CD14-positive monocyte (primary cell): Measurements from ENCODE around the gene BLVRB. TPM values are rescaled to one million over a fixed set of nuclear protein-coding genes. Genes with fewer than 3 reads are reported as not detected.
"Not testable (repeated sequence)": the region's sequence is repeated elsewhere in the genome, so short reads cannot be mapped to it uniquely, and the experiment has no call there.

Experiments used
- DNase-seq, 3 donors: peaks; one replicate each; pipeline ENCODE4 v3.0.0-alpha.2; 2011 to 2022
- H2AFZ ChIP-seq: 2 replicates; pipeline ENCODE4 v1.6.0; 2012; ENCODE audit warnings: mild to moderate bottlenecking, low read depth, low read length, inconsistent platforms; ENCODE audit not compliant: insufficient read depth, poor library complexity, severe bottlenecking
- H3K27ac ChIP-seq, 2 donors: 1 replicate in 1 of 2; 2 replicates in 1 of 2; pipeline ENCODE4 v1.5.1; 2012 to 2013; ENCODE audit warnings: low read length in 2 of 2, control low read depth in 1 of 2, inconsistent platforms in 1 of 2, low read depth in 1 of 2, mild to moderate bottlenecking in 1 of 2
- H3K27me3 ChIP-seq, 2 donors: one replicate each; pipeline versions ENCODE4 v1.6.0 to v1.6.1; 2011 to 2013; ENCODE audit warnings: low read length in 2 of 2; ENCODE audit not compliant: control insufficient read depth in 2 of 2, insufficient read depth in 2 of 2
- H3K36me3 ChIP-seq, 2 donors: replicated peaks in 1 of 2; 1 replicate in 1 of 2; 2 replicates in 1 of 2; pipeline versions ENCODE4 v1.5.1 to v1.6.1; 2012 to 2013; ENCODE audit warnings: low read length in 2 of 2, control low read depth in 1 of 2, inconsistent platforms in 1 of 2, mild to moderate bottlenecking in 1 of 2; ENCODE audit not compliant: insufficient read depth in 2 of 2, control insufficient read depth in 1 of 2
- H3K4me1 ChIP-seq, 2 donors: 1 replicate in 1 of 2; 2 replicates in 1 of 2; pipeline versions ENCODE4 v1.5.1 to v1.6.1; 2012 to 2013; ENCODE audit warnings: low read length in 2 of 2, control low read depth in 1 of 2, inconsistent platforms in 1 of 2, mild to moderate bottlenecking in 1 of 2, moderate library complexity in 1 of 2; ENCODE audit not compliant: insufficient read depth in 2 of 2, control insufficient read depth in 1 of 2
- H3K4me2 ChIP-seq: replicated peaks from 2 replicates; pipeline ENCODE3; 2012; ENCODE audit warnings: low read length, moderate library complexity, mild to moderate bottlenecking; ENCODE audit not compliant: poor library complexity, severe bottlenecking; ENCODE audit errors: extremely low read depth
- H3K4me3 ChIP-seq, 3 experiments: fragments of 200-600 bp in 1 of 3; sonication (generic) in 1 of 3; replicated peaks in 1 of 3; 1 replicate in 2 of 3; 2 replicates in 1 of 3; pipeline ENCODE4 v1.5.1; 2011 to 2013; ENCODE audit warnings: low read length in 3 of 3, mild to moderate bottlenecking in 3 of 3, control low read depth in 2 of 3, low read depth in 2 of 3, inconsistent platforms in 1 of 3, moderate library complexity in 1 of 3
- H3K79me2 ChIP-seq: 2 replicates; pipeline ENCODE4 v1.6.0; 2012; ENCODE audit warnings: mild to moderate bottlenecking, control low read depth, inconsistent platforms, low read length, moderate library complexity; ENCODE audit not compliant: insufficient read depth
- H3K9ac ChIP-seq: 2 replicates; pipeline ENCODE4 v1.6.0; 2017; ENCODE audit warnings: low read length, mild to moderate bottlenecking; ENCODE audit not compliant: insufficient read depth, poor library complexity, severe bottlenecking
- H3K9me3 ChIP-seq, 2 donors: replicated peaks in 1 of 2; 1 replicate in 1 of 2; 2 replicates in 1 of 2; pipeline versions ENCODE4 v1.5.1 to v1.6.1; 2012 to 2013; ENCODE audit warnings: low read length in 2 of 2, control low read depth in 1 of 2; ENCODE audit not compliant: control insufficient read depth in 1 of 2, insufficient read depth in 1 of 2
- H4K20me1 ChIP-seq: 2 replicates; pipeline ENCODE4 v1.6.0; 2012; ENCODE audit warnings: mild to moderate bottlenecking, low read length, control low read depth, moderate library complexity; ENCODE audit not compliant: insufficient read depth
- H3K27ac Mint-ChIP-seq, 7 donors: one replicate each; pipeline ENCODE4 v1.8.0; 2020; ENCODE audit warnings: mild to moderate bottlenecking in 7 of 7, mixed read lengths in 7 of 7, moderate library complexity in 6 of 7, inconsistent platforms in 2 of 7
- H3K27me3 Mint-ChIP-seq, 3 donors: one replicate each; pipeline ENCODE4 v1.8.0; 2021 to 2022; ENCODE audit warnings: low read depth in 3 of 3, mild to moderate bottlenecking in 3 of 3, mixed read lengths in 3 of 3, moderate library complexity in 3 of 3, inconsistent platforms in 1 of 3
- H3K36me3 Mint-ChIP-seq, 2 donors: one replicate each; pipeline ENCODE4 v1.8.0; 2020; ENCODE audit warnings: mixed read lengths in 2 of 2, inconsistent platforms in 1 of 2, mild to moderate bottlenecking in 1 of 2
- H3K4me1 Mint-ChIP-seq: one replicate; pipeline ENCODE4 v1.8.0; 2020; ENCODE audit warnings: mild to moderate bottlenecking, mixed read lengths
- H3K4me3 Mint-ChIP-seq, 2 donors: one replicate each; pipeline ENCODE4 v1.8.0; 2020; ENCODE audit warnings: mild to moderate bottlenecking in 2 of 2, mixed read lengths in 2 of 2, moderate library complexity in 1 of 2
- H3K9me3 Mint-ChIP-seq, 7 donors: one replicate each; pipeline ENCODE4 v1.8.0; 2020 to 2022; ENCODE audit warnings: mixed read lengths in 7 of 7, mild to moderate bottlenecking in 6 of 7, moderate library complexity in 6 of 7, inconsistent platforms in 2 of 7
- CTCF ChIP-seq: fragments of 200-600 bp; IDR thresholded peaks from one replicate; pipeline ENCODE4 v1.8.0; 2022; ENCODE audit warnings: antibody characterized with exemption, mild to moderate bottlenecking
- WGBS: methylation state at CpG from one replicate; pipeline ENCODE4 v1.1.5; 2013; ENCODE audit warnings: missing lambda C conversion rate; ENCODE audit not compliant: insufficient coverage; 5-methylcytosine and 5-hydroxymethylcytosine counted together
- intact Hi-C, 2 donors: fragments of 100-400 bp; cut with micrococcal nuclease; formaldehyde crosslinking; loops; one replicate each; pipeline versions ENCODE4 v1.15.0 to v1.15.1; 2023
- polyA plus RNA-seq, 3 donors: library from polyadenylated mRNA; depleted of rRNA in 1 of 3; unstranded in 2 of 3; stranded (reverse) in 1 of 3; fragments of 300-500 nt in 2 of 3; fragments of >200 nt in 1 of 3; fragmentation: Illumina TruSeq in 2 of 3; gene quantifications; 1 replicate in 2 of 3; 2 replicates in 1 of 3; pipeline ENCODE4 v1.2.3, GENCODE V29; 2012 to 2021

The BLVRB gene
- polyA plus RNA-seq, 3 donors, result 299 to 625 (median 601) TPM

- H2AFZ ChIP-seq, result no peak overlapping the region
- peaks cover 13% of the 10 kb centered on the region for H3K4me1 Mint-ChIP-seq
- no peaks in the 10 kb centered on the region for H3K79me2 ChIP-seq
- no peaks in the 10 kb centered on the region for H3K36me3 Mint-ChIP-seq
- no peak overlapping the region for H3K4me2 ChIP-seq
- H3K4me1 ChIP-seq, result peaks cover 12% of the 10 kb centered on the region in 2 donors
- no peaks in the 10 kb centered on the region for H4K20me1 ChIP-seq
- H3K9me3 Mint-ChIP-seq, result peaks cover 0 to 14% (median 7%) of the 10 kb centered on the region in 7 donors
- H3K4me3 Mint-ChIP-seq, result peak overlapping the region in 1 of 2 donors; percentile 48
- H3K27me3 ChIP-seq, result peaks cover 0 to 3% of the 10 kb centered on the region in 2 donors
- H3K27me3 Mint-ChIP-seq, result peaks cover 21 to 59% (median 31%) of the 10 kb centered on the region in 3 donors
- H3K4me3 ChIP-seq, result no peak overlapping the region
- H3K9me3 ChIP-seq, result peaks cover 0 to 6% of the 10 kb centered on the region in 2 donors
- DNase-seq, result no peak
- no peak for TF ChIP-seq CTCF
- intact Hi-C loops, result no loop called here
- 100% methylated on average over 1 of the region's 3 CpGs for WGBS
- H3K27ac Mint-ChIP-seq, result no peak overlapping the region
- no peak overlapping the region for H3K27ac ChIP-seq
- H3K9ac ChIP-seq, result no peak overlapping the region
- H3K36me3 ChIP-seq, result no peaks in the 10 kb centered on the region
These were observed 20.5 kb upstream of the BLVRB start for GRCh38 chr19:40486017-40486416.

- H3K79me2 ChIP-seq, H3K9me3 Mint-ChIP-seq, intact Hi-C loops, H2AFZ ChIP-seq, H3K4me3 Mint-ChIP-seq, H3K9ac ChIP-seq, H3K27ac ChIP-seq, H3K4me1 Mint-ChIP-seq, H4K20me1 ChIP-seq, H3K36me3 Mint-ChIP-seq, H3K27me3 ChIP-seq, H3K4me1 ChIP-seq, H3K4me2 ChIP-seq, H3K36me3 ChIP-seq, DNase-seq, H3K27ac Mint-ChIP-seq, H3K9me3 ChIP-seq, H3K4me3 ChIP-seq: not testable (repeated sequence)
- peaks cover 11 to 21% (median 14%) of the 10 kb centered on the region in 3 donors for H3K27me3 Mint-ChIP-seq
- 100% methylated on average over 3 of the region's 15 CpGs for WGBS
These were observed 10.5 kb upstream of the BLVRB start for GRCh38 chr19:40475878-40476644.
